Sigmoid colon (tissue), 7 donors: ENCODE measurements around the gene PRSS22. TPM values are rescaled to one million over a fixed set of nuclear protein-coding genes. Genes with fewer than 3 reads are reported as not detected.

ENCODE experiments used
- DNase-seq: peaks from one replicate; pipeline ENCODE4 v3.0.0-alpha.2; 2019
- H3K27ac ChIP-seq, 4 donors: fragments of 200-600 bp; sonication (generic); one replicate each; pipeline ENCODE4 v1.5.1; 2016 to 2019; ENCODE audit warnings: mild to moderate bottlenecking in 1 of 4
- H3K27me3 ChIP-seq, 3 donors: fragments of 200-600 bp; sonication (generic); one replicate each; pipeline ENCODE4 v1.5.1; 2019; ENCODE audit warnings: mild to moderate bottlenecking in 1 of 3
- H3K36me3 ChIP-seq, 4 donors: fragments of 200-600 bp; sonication (generic); one replicate each; pipeline ENCODE4 v1.5.1; 2016 to 2019
- H3K4me1 ChIP-seq, 4 donors: fragments of 200-600 bp; sonication (generic); one replicate each; pipeline ENCODE4 v1.5.1; 2017 to 2019
- H3K4me3 ChIP-seq, 4 donors: fragments of 200-600 bp; sonication (generic); one replicate each; pipeline ENCODE4 v1.5.1; 2017 to 2019; ENCODE audit warnings: mild to moderate bottlenecking in 2 of 4, moderate library complexity in 1 of 4
- H3K9me3 ChIP-seq, 4 donors: fragments of 200-600 bp in 3 of 4; sonication (generic) in 3 of 4; one replicate each; pipeline versions ENCODE4 v1.5.1 to v1.6.1; 2013 to 2019
- EP300 ChIP-seq, 4 donors: sonication (generic); formaldehyde crosslinking; IDR thresholded peaks; one replicate each; pipeline ENCODE4 v1.6.1; 2017; ENCODE audit warnings: antibody characterized with exemption in 4 of 4
- POLR2A ChIP-seq, 2 donors: fragments of 450-650 bp; IDR thresholded peaks; one replicate each; pipeline ENCODE4 v1.6.1; 2016; ENCODE audit warnings: antibody characterized with exemption in 2 of 2, mild to moderate bottlenecking in 2 of 2, moderate library complexity in 2 of 2
- POLR2AphosphoS5 ChIP-seq, 4 donors: sonication (generic); formaldehyde crosslinking; IDR thresholded peaks; one replicate each; pipeline ENCODE4 v1.6.1; 2017; ENCODE audit warnings: antibody characterized with exemption in 4 of 4
- WGBS, 2 donors: extraction: QIAGEN DNeasy Blood & Tissue Kit; methylation state at CpG; one replicate each; pipeline ENCODE4 v1.1.7; 2013; 5-methylcytosine and 5-hydroxymethylcytosine counted together
- intact Hi-C: fragments of 100-400 bp; cut with DNase I; formaldehyde crosslinking; loops from one replicate; pipeline ENCODE4 v1.15.1; 2023
- polyA plus RNA-seq, 3 donors: library from polyadenylated mRNA; stranded (reverse); fragments of 200-250 nt; gene quantifications; one replicate each; pipeline ENCODE4 v1.2.3, GENCODE V29; 2013
- total RNA-seq, 4 donors: library from RNA; depleted of rRNA; stranded (reverse); fragments of >200 nt; gene quantifications; one replicate each; pipeline ENCODE4 v1.1.0, GENCODE V29; 2016
- TF ChIP-seq, protein P1 (sequence below), 4 experiments: fragments of 450-650 bp in 3 of 4; fragments of 200-600 bp in 1 of 4; IDR thresholded peaks; one replicate each; pipeline ENCODE4 v1.5.1; 2016 to 2019; ENCODE audit warnings: antibody characterized with exemption in 4 of 4, mild to moderate bottlenecking in 3 of 4, moderate library complexity in 2 of 4
- donor health status: healthy with polysubstance abuse.
- donor health status: Bipolar disorder and iron deficiency.
- donor health status: healthy.

Gene PRSS22
- total and polyA plus RNA-seq, 7 donors: 20.8 TPM; not detected in 6

DNA sequence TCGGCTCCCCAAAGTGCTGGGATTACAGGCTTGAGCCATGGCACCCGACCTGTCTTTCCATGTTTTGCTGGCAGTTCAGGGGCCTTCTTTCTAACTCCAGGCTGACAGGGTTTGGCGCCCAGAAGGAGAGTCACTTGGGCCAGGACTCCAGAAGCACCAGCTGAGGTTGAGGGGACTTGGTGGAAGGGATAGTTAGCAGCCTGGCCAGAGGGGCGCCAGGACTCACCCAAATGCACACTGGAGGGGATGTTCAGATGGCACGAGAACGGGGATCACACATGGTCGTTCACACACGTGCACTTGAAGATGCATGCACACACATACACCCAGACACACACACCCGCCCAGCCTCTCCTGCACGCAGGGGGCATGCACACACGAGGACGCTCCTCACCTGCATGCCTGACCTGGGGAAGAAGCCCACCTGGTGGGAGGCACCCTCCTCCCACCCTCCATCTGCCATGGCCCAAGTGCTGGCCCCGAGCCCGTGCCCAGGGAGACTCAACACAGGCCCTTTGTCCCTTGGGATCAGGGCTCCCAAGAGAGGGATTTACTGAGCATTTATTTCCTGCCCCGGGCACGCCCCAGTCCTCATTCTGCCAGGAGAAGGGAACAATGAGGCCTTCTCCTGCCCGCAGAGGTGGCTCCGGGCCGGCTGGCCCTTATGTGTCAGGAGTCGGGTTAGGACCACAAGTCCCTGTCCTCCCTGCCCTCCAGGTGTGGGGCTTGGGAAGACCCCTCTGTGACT is 43.2 kb downstream of the PRSS22 start:
- Histone ChIP-seq H3K36me3 (no peaks in the 10 kb centered on the region), H3K27me3 (peaks cover 0 to 41% (median 34%) of the 10 kb centered on the region in 3 donors), H3K27ac (no peak overlapping the region), H3K4me1 (no peaks in the 10 kb centered on the region), H3K4me3 (no peak overlapping the region), H3K9me3 (no peaks in the 10 kb centered on the region)
- intact Hi-C loops: no loop called here
- no peak for TF ChIP-seq POLR2AphosphoS5 (IDR thresholded peaks at IDR 0.05)
- TF ChIP-seq, protein P1, sequence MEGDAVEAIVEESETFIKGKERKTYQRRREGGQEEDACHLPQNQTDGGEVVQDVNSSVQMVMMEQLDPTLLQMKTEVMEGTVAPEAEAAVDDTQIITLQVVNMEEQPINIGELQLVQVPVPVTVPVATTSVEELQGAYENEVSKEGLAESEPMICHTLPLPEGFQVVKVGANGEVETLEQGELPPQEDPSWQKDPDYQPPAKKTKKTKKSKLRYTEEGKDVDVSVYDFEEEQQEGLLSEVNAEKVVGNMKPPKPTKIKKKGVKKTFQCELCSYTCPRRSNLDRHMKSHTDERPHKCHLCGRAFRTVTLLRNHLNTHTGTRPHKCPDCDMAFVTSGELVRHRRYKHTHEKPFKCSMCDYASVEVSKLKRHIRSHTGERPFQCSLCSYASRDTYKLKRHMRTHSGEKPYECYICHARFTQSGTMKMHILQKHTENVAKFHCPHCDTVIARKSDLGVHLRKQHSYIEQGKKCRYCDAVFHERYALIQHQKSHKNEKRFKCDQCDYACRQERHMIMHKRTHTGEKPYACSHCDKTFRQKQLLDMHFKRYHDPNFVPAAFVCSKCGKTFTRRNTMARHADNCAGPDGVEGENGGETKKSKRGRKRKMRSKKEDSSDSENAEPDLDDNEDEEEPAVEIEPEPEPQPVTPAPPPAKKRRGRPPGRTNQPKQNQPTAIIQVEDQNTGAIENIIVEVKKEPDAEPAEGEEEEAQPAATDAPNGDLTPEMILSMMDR (IDR thresholded peaks at IDR 0.05): no peak
- TF ChIP-seq EP300 (IDR thresholded peaks at IDR 0.05): no peak
- no peak for TF ChIP-seq POLR2A (IDR thresholded peaks at IDR 0.05)
- WGBS, 2 donors: 66 to 85% methylated on average over 20 of the region's 20 CpGs
- DNase-seq: peak; percentile 35

DNA sequence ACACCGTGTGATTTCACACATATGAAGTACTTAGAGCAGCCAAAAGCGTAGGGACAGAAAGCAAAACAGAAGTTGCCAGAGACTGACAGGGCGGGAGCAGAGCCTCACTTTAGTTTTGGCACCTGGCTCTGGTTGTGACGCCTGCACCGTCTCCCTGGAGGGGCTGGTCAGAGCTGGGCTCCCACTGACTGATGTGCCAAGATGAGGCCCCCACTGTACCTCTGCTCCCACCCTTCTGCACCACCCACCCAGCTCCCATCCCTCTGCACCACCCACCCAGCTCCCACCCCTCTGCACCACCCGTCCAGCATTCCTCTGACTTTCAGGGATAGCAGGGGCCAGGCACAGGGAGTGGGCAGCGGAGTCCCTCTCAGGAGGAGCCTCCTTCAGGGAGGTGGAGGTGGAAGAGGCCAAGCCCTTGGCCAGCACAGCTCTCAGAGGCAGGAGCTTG is 44.2 kb downstream of the PRSS22 start:
- 85 to 87% methylated on average over 7 of the region's 7 CpGs for WGBS, 2 donors
- TF ChIP-seq EP300 (IDR thresholded peaks at IDR 0.05): no peak
- Histone ChIP-seq H3K27me3 (peaks cover 0 to 41% (median 34%) of the 10 kb centered on the region in 3 donors), H3K9me3 (no peaks in the 10 kb centered on the region), H3K4me3 (no peak overlapping the region), H3K27ac (no peak overlapping the region), H3K4me1 (no peaks in the 10 kb centered on the region), H3K36me3 (no peaks in the 10 kb centered on the region)
- DNase-seq: peak; percentile 54
- intact Hi-C loops: no loop called here

DNA sequence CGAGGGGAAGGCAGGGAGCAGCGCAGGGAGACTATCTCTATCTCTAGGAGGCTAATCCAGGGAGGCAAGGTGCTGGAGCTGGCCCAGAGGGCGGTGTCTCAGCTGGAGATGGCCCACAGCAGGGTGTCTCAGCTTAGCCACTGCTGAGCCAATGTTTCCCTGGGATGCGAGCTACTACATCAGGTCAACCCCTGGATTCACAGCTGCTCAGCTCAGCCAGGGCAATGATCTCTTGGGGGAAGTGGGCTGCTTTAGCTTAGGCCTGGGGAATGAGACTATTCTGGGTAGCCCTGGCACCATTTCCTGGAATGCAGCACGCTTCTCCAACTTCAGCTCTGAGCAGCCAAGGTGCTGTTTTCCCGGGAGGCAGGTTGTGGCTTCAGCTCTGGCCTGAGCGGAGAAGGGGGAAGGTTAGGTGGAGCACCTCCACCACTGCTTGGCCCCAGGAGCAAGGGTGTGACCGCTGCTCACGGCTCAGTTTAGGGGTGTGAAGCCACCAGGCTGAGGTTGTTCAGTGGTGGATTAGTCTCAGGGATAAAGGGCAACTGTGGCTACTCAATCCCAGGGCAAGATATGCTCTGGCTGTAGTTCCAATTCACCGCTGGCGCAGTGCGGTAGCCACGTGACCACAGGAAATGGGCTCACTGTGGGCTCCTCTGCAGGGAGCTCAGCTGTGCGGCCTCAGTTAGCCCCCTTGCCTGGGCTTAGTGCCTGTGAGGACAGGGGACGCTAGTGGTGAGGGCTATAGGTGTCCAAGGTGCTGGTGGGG is 46.1 kb downstream of the PRSS22 start:
- DNase-seq: peak; percentile 56
- H3K36me3 ChIP-seq: no peaks in the 10 kb centered on the region

DNA sequence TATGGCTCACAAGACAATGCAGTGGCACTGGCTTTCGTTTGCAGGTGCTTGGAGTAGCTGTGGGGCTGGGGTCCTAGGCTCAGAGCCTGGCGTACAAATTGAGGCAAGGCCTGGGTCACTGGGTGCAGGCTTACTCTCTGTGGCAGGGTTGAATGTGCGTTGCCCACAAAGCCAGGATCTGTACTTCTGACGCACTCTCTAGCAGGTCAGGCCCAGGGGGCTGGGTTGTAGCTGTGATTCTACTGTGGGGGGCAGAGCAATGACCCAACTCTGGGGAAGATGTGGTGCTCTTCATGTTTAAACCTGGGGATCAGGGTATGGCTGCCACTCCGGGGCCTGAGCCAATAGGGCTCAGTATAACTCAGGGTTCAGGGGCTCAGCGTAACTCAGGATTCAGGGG is 47.3 kb downstream of the PRSS22 start:
- no peak overlapping the region for H3K27ac ChIP-seq
- peaks cover 0 to 19% (median 15%) of the 10 kb centered on the region in 3 donors for H3K27me3 ChIP-seq
- TF ChIP-seq, protein P1 (IDR thresholded peaks at IDR 0.05): no peak
- TF ChIP-seq POLR2A (IDR thresholded peaks at IDR 0.05) (no peak), EP300 (IDR thresholded peaks at IDR 0.05) (no peak), POLR2AphosphoS5 (IDR thresholded peaks at IDR 0.05) (no peak)
- intact Hi-C loops: no loop called here
- no peaks in the 10 kb centered on the region for H3K4me1 ChIP-seq
- peak; percentile 12 for DNase-seq
- no peaks in the 10 kb centered on the region for H3K36me3 ChIP-seq
- WGBS, 2 donors: 87 to 93% methylated on average over 6 of the region's 6 CpGs
- no peak overlapping the region for H3K4me3 ChIP-seq
- no peaks in the 10 kb centered on the region for H3K9me3 ChIP-seq

More for the DNA sequence above, 46.1 kb downstream of the PRSS22 start:
- no peaks in the 10 kb centered on the region for H3K9me3 ChIP-seq
- WGBS, 2 donors: 69 to 80% methylated on average over 15 of the region's 15 CpGs
- peaks cover 0 to 31% (median 26%) of the 10 kb centered on the region in 3 donors for H3K27me3 ChIP-seq
- intact Hi-C loops: no loop called here
- TF ChIP-seq POLR2A (IDR thresholded peaks at IDR 0.05): no peak
- TF ChIP-seq, protein P1 (IDR thresholded peaks at IDR 0.05): no peak
- no peak for TF ChIP-seq POLR2AphosphoS5 (IDR thresholded peaks at IDR 0.05)
- no peak for TF ChIP-seq EP300 (IDR thresholded peaks at IDR 0.05)
- no peaks in the 10 kb centered on the region for H3K4me1 ChIP-seq
- no peak overlapping the region for H3K27ac ChIP-seq
- no peak overlapping the region for H3K4me3 ChIP-seq

DNA sequence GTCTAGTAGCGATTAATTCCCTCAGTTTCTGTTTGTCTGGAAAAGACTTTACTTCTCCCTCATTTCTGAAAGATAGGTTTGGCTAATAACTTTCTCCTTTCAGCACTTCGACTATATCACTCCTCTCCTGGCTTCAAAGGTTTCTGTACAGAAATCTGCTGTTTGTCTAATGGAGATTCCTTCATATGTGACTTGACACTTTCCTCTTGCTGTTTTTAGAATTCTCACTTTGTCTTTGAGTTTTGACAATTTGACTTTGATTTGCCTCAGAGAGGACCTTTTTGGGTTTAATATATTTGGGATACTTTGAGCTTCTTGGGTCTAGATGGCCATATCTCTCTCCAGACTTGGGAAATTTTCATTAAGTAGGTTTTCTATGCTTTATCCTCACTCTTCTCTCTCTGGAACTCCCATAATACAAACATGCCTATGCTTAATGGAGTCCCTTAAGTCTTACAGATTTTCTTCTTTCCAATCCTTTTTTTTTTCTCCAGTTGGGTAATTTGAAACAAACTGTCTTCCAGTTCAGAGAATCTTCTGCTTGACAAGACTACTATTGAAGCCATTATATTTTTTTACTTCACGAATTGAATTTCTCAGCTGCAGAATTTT is 48.7 kb downstream of the PRSS22 start:
- Histone ChIP-seq H3K36me3 (no peaks in the 10 kb centered on the region), H3K27ac (no peak overlapping the region), H3K9me3 (peaks cover 0 to 5% (median 3%) of the 10 kb centered on the region in 4 donors), H3K4me3 (no peak overlapping the region), H3K27me3 (peaks cover 0 to 12% (median 6%) of the 10 kb centered on the region in 3 donors), H3K4me1 (no peaks in the 10 kb centered on the region)
- intact Hi-C loops: no loop called here
- TF ChIP-seq POLR2AphosphoS5 (IDR thresholded peaks at IDR 0.05) (no peak), POLR2A (IDR thresholded peaks at IDR 0.05) (no peak), EP300 (IDR thresholded peaks at IDR 0.05) (no peak)
- TF ChIP-seq, protein P1 (IDR thresholded peaks at IDR 0.05): no peak
- DNase-seq: no peak
- WGBS, 2 donors: 81 to 83% methylated on average over 3 of the region's 3 CpGs
